Measurements from ENCODE around the gene SAMD4B. TPM values are rescaled to one million over a fixed set of nuclear protein-coding genes. Genes with fewer than 3 reads are reported as not detected.

SAMD4B gene
- total and polyA plus RNA-seq, 9 of the 15 experiments (the other 6 are each of a cell fraction or from before 2014, with no cell fraction given), result 3.4 to 90.5 (median 38.0) TPM

GRCh38 chr19:39410017-39410830 is 68.0 kb downstream of the SAMD4B start (continued):
- TF ChIP-seq ETS2 (tag; IDR thresholded peaks at IDR 0.05; ENCODE audit: borderline replicate concordance, poor library complexity, severe bottlenecking), result no peak
- TF ChIP-seq CEBPB (tag; IDR thresholded peaks at IDR 0.05), result no peak
- no peak for TF ChIP-seq ATF4 (CRISPR knock-in tag; IDR thresholded peaks at IDR 0.05)
- TF ChIP-seq STAG1 (CRISPR knock-in tag; IDR thresholded peaks at IDR 0.05; ENCODE audit: borderline replicate concordance), result no peak
- peak; percentile 90; the same call in 1 of the 2 replicates for TF ChIP-seq SPI1 (IDR thresholded peaks at IDR 0.05; ENCODE audit: borderline replicate concordance, low read depth, low read length)
- TF ChIP-seq ZKSCAN3 (CRISPR knock-in tag; IDR thresholded peaks at IDR 0.05), result no peak
- no peak for TF ChIP-seq PREB (CRISPR knock-in tag; IDR thresholded peaks at IDR 0.05)
- TF ChIP-seq PHF8 (IDR thresholded peaks at IDR 0.05; ENCODE audit: borderline replicate concordance, low read length), result peak; percentile 44; the same call in 1 of the 2 replicates
- TF ChIP-seq ZNF584 (CRISPR knock-in tag; IDR thresholded peaks at IDR 0.05; ENCODE audit: low read depth), result no peak
- peak; percentile 42 for TF ChIP-seq VEZF1 (CRISPR knock-in tag; IDR thresholded peaks at IDR 0.05)
- TF ChIP-seq ZNF695 (CRISPR knock-in tag; IDR thresholded peaks at IDR 0.05), result no peak
- TF ChIP-seq TSHZ1 (CRISPR knock-in tag; IDR thresholded peaks at IDR 0.05), result no peak
- peak; percentile 94 for TF ChIP-seq OTX1 (CRISPR knock-in tag; IDR thresholded peaks at IDR 0.05)
- no peak for TF ChIP-seq NR0B1 (IDR thresholded peaks at IDR 0.05; ENCODE audit: partially characterized antibody)
- no peak for TF ChIP-seq FOXM1 (IDR thresholded peaks at IDR 0.05; ENCODE audit: low read depth)
- TF ChIP-seq FOXM1 (CRISPR knock-in tag; IDR thresholded peaks at IDR 0.05; ENCODE audit: low read depth), result no peak
- TF ChIP-seq ATF3 (IDR thresholded peaks at IDR 0.05), result no peak
- no peak for TF ChIP-seq ATF3 (CRISPR knock-in tag; conservative IDR thresholded peaks at IDR 0.05)

Data from K562 (cell line).